Fibroblast of skin of left biceps (primary cell): Measurements from ENCODE around the gene USP13.
"Not testable (repeated sequence)": the region's sequence is repeated elsewhere in the genome, so short reads cannot be mapped to it uniquely, and the experiment has no call there.

Experiments used
- DNase-seq, 2 experiments: peaks; one replicate each; pipeline ENCODE4 v3.0.0-alpha.2; 2013; ENCODE audit warnings: low read depth in 2 of 2

Gene USP13

GRCh38 chr3:179658606-179659005 lies 5.8 kb downstream of the USP13 start:
- DNase-seq: no peak

GRCh38 chr3:179660872-179661271 lies 8.0 kb downstream of the USP13 start:
- no peak for DNase-seq

GRCh38 chr3:179661777-179662176 lies 8.9 kb downstream of the USP13 start:
- no peak for DNase-seq

- no peak for DNase-seq
Measured at GRCh38 chr3:179663093-179663492, 10.3 kb downstream of the USP13 start.

GRCh38 chr3:179666030-179666429 lies 13.2 kb downstream of the USP13 start:
- DNase-seq: no peak

- DNase-seq: no peak
Measured at GRCh38 chr3:179666436-179667035, 13.7 kb downstream of the USP13 start.

- no peak for DNase-seq
Measured at GRCh38 chr3:179668429-179668828, 15.6 kb downstream of the USP13 start.

- no peak for DNase-seq
Measured at GRCh38 chr3:179670311-179670710, 17.5 kb downstream of the USP13 start.

- DNase-seq: no peak
Measured at GRCh38 chr3:179671309-179671708, 18.5 kb downstream of the USP13 start.

GRCh38 chr3:179671747-179672242 lies 19.0 kb downstream of the USP13 start:
- DNase-seq: no peak

- no peak for DNase-seq
Measured at GRCh38 chr3:179672918-179673317, 20.1 kb downstream of the USP13 start.

GRCh38 chr3:179673523-179673922 lies 20.7 kb downstream of the USP13 start:
- no peak for DNase-seq

- DNase-seq: no peak
Measured at GRCh38 chr3:179676081-179676480, 23.2 kb downstream of the USP13 start.

GRCh38 chr3:179677884-179678283 lies 25.0 kb downstream of the USP13 start:
- DNase-seq: no peak

GRCh38 chr3:179681492-179682263 lies 28.8 kb downstream of the USP13 start:
- DNase-seq: no peak

- DNase-seq: peak in 1 of 2 experiments; percentile 4
Measured at GRCh38 chr3:179682426-179683080, 29.7 kb downstream of the USP13 start.

GRCh38 chr3:179683286-179683685 lies 30.4 kb downstream of the USP13 start:
- DNase-seq: not testable (repeated sequence)

- no peak for DNase-seq
Measured at GRCh38 chr3:179687967-179688535, 35.2 kb downstream of the USP13 start.

- no peak for DNase-seq
Measured at GRCh38 chr3:179688850-179689249, 36.0 kb downstream of the USP13 start.

GRCh38 chr3:179694731-179695130 lies 41.9 kb downstream of the USP13 start:
- DNase-seq: no peak

GRCh38 chr3:179695672-179696313 lies 43.0 kb downstream of the USP13 start:
- DNase-seq: no peak
